SK-N-SH treated with all-trans-retinoic acid at 6 μM for 48 hours (cell line): ENCODE results near the gene MCUR1.

Experiments used
- ATAC-seq: fragments of 200-7000 bp; cut with Tn5 transposase; 3 replicates; pipeline ENCODE4 v1.9.1; 2020; ENCODE audit warnings: mild to moderate bottlenecking, moderate library complexity
- ARNTL ChIP-seq: fragments of 450-650 bp; formaldehyde crosslinking; IDR thresholded peaks from 2 replicates; pipeline ENCODE4 v1.5.0; 2020; ENCODE audit warnings: low read depth, mild to moderate bottlenecking, moderate library complexity, borderline replicate concordance
- BACH2 ChIP-seq: fragments of 250-450 bp; sonication (Bioruptor Pico); IDR thresholded peaks from 2 replicates; pipeline ENCODE4 v1.9.0; 2021; ENCODE audit warnings: mild to moderate bottlenecking, borderline replicate concordance
- CSDC2 ChIP-seq: fragments of 250-450 bp; sonication (Bioruptor Pico); IDR thresholded peaks from 2 replicates; pipeline ENCODE4 v1.5.0; 2020; ENCODE audit warnings: mild to moderate bottlenecking, moderate library complexity
- OSR1 ChIP-seq: fragments of 250-450 bp; sonication (Bioruptor Pico); IDR thresholded peaks from 2 replicates; pipeline ENCODE4 v1.8.0; 2022; ENCODE audit warnings: moderate library complexity, mild to moderate bottlenecking, inconsistent platforms
- POU6F1 ChIP-seq: fragments of 250-450 bp; sonication (Bioruptor Pico); IDR thresholded peaks from 2 replicates; pipeline ENCODE4 v1.8.0; 2021; ENCODE audit warnings: low read depth, mild to moderate bottlenecking, moderate library complexity, borderline replicate concordance
- SNAI2 ChIP-seq: fragments of 250-450 bp; sonication (Bioruptor Pico); IDR thresholded peaks from 2 replicates; pipeline ENCODE4 v1.5.0; 2020; ENCODE audit warnings: mild to moderate bottlenecking, moderate library complexity
- TCF4 ChIP-seq: fragments of 250-450 bp; sonication (Bioruptor Pico); IDR thresholded peaks from 2 replicates; pipeline ENCODE4 v1.8.0; 2021; ENCODE audit warnings: mild to moderate bottlenecking, moderate library complexity, borderline replicate concordance
- TOX ChIP-seq: fragments of 250-450 bp; sonication (Bioruptor Pico); IDR thresholded peaks from 2 replicates; pipeline ENCODE4 v1.8.0; 2021; ENCODE audit warnings: mild to moderate bottlenecking, moderate library complexity, borderline replicate concordance
- ZFP3 ChIP-seq: fragments of 250-450 bp; sonication (Bioruptor Pico); IDR thresholded peaks from 2 replicates; pipeline ENCODE4 v1.5.0; 2020; ENCODE audit warnings: mild to moderate bottlenecking, moderate library complexity
- ZFP30 ChIP-seq: fragments of 450-650 bp; formaldehyde crosslinking; IDR thresholded peaks from 2 replicates; pipeline ENCODE4 v1.5.0; 2022; ENCODE audit warnings: mild to moderate bottlenecking, moderate library complexity
- ZNF565 ChIP-seq: fragments of 450-650 bp; formaldehyde crosslinking; conservative IDR thresholded peaks from 2 replicates; pipeline ENCODE4 v1.5.0; 2020; ENCODE audit warnings: low read depth, mild to moderate bottlenecking, moderate library complexity
- ZNF70 ChIP-seq: fragments of 450-650 bp; formaldehyde crosslinking; IDR thresholded peaks from 2 replicates; pipeline ENCODE4 v1.5.0; 2020; ENCODE audit warnings: mild to moderate bottlenecking, moderate library complexity
- TF ChIP-seq, protein P1 (sequence below): fragments of 250-450 bp; sonication (Bioruptor Pico); IDR thresholded peaks from 2 replicates; pipeline ENCODE4 v1.5.0; 2020; ENCODE audit warnings: mild to moderate bottlenecking, moderate library complexity
- TF ChIP-seq, protein P2 (sequence below): fragments of 250-450 bp; sonication (Bioruptor Pico); IDR thresholded peaks from 2 replicates; pipeline ENCODE4 v1.5.1; 2021; ENCODE audit warnings: mild to moderate bottlenecking, moderate library complexity
- TF ChIP-seq, protein P3 (sequence below): fragments of 250-450 bp; sonication (Bioruptor Pico); IDR thresholded peaks from 2 replicates; pipeline ENCODE4 v1.8.0; 2020; ENCODE audit warnings: mild to moderate bottlenecking, moderate library complexity, borderline replicate concordance

Gene MCUR1

DNA sequence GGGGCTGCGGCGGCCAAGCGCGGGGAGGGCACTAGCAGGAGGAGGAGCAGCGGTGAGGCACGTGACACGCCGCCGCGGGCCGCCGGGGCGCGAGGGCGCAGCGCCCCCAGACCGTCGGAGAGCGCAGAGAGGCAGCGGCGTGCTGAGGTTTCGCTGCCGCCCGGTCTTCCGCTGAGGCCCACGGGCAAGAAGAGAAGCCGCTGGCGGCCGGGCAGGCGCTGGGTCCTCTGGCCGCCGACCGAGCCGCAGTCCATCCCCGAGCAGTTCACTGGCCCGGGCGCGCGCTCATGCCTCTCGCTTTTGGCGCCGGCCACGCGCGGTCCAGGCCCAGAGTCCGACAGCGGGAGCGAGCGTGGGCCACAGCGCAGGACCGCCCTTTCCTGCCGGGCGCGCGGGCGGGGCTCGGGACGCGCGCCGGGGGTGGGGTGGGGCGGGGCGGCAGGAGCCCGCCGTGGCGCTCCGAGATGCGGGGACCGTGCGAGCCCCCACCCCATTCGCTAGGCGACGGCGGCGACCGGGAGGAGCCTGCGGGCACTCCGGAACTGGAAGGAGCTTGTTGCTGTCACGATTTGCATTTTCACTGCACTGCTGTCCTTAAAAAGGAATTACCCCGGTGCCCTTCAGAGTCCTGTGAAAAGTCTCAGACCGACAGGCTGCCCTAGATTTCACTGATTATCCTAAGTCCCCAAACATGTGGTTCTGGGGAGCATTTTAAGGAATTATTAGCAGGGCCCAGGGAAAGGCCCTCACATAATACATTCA, at the start of gene MCUR1:
Gene MCUR1 (minus strand): TSS at position 382 of the 762 bp plus-strand sequence. CDS start 128 bp downstream, at position 254.
- TF ChIP-seq, protein P1, sequence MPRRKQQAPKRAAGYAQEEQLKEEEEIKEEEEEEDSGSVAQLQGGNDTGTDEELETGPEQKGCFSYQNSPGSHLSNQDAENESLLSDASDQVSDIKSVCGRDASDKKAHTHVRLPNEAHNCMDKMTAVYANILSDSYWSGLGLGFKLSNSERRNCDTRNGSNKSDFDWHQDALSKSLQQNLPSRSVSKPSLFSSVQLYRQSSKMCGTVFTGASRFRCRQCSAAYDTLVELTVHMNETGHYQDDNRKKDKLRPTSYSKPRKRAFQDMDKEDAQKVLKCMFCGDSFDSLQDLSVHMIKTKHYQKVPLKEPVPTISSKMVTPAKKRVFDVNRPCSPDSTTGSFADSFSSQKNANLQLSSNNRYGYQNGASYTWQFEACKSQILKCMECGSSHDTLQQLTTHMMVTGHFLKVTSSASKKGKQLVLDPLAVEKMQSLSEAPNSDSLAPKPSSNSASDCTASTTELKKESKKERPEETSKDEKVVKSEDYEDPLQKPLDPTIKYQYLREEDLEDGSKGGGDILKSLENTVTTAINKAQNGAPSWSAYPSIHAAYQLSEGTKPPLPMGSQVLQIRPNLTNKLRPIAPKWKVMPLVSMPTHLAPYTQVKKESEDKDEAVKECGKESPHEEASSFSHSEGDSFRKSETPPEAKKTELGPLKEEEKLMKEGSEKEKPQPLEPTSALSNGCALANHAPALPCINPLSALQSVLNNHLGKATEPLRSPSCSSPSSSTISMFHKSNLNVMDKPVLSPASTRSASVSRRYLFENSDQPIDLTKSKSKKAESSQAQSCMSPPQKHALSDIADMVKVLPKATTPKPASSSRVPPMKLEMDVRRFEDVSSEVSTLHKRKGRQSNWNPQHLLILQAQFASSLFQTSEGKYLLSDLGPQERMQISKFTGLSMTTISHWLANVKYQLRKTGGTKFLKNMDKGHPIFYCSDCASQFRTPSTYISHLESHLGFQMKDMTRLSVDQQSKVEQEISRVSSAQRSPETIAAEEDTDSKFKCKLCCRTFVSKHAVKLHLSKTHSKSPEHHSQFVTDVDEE (CRISPR knock-in tag): peak; percentile 12; the same call in 1 of the 2 replicates
- no peak for TF ChIP-seq ZFP30 (CRISPR knock-in tag)
- no peak for TF ChIP-seq ZNF70 (CRISPR knock-in tag)
- peak; percentile 90 for ATAC-seq

DNA sequence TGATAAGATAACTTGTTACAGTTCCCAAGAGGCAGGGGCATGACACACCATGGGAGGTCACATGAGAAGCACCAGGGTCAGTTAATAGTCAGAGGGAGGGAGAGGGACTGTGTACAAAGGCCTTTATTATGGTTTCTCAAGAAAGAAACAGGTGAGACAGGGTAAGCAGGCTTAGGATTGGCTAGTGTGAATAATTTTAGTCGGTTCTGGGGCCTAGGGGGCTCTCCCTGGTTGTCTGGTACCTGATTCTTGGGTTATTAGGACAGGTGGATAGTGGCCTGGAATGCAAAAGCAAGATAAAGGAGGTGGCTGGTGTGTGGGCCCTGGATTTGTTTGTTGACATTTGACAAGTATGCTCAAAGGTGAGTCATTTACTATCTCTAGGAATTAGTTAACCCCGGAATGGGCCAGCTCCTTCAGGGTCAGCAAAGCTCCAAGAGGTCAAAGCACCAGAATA, 49.4 kb upstream of the MCUR1 start:
- TF ChIP-seq, protein P2, sequence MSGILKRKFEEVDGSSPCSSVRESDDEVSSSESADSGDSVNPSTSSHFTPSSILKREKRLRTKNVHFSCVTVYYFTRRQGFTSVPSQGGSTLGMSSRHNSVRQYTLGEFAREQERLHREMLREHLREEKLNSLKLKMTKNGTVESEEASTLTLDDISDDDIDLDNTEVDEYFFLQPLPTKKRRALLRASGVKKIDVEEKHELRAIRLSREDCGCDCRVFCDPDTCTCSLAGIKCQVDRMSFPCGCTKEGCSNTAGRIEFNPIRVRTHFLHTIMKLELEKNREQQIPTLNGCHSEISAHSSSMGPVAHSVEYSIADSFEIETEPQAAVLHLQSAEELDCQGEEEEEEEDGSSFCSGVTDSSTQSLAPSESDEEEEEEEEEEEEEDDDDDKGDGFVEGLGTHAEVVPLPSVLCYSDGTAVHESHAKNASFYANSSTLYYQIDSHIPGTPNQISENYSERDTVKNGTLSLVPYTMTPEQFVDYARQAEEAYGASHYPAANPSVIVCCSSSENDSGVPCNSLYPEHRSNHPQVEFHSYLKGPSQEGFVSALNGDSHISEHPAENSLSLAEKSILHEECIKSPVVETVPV (CRISPR knock-in tag): no peak
- TF ChIP-seq ARNTL (CRISPR knock-in tag): no peak
- TF ChIP-seq ZNF565: no peak
- TF ChIP-seq ZFP3 (CRISPR knock-in tag): no peak
- no peak for TF ChIP-seq SNAI2 (CRISPR knock-in tag)
- no peak for TF ChIP-seq POU6F1
- no peak for TF ChIP-seq OSR1
- TF ChIP-seq TCF4 (CRISPR knock-in tag): no peak
- TF ChIP-seq BACH2: no peak

GRCh38 chr6:13860556-13861185, 46.3 kb upstream of the MCUR1 start:
- peak; percentile 82 for ATAC-seq

More for the DNA sequence above, 49.4 kb upstream of the MCUR1 start:
- no peak for ATAC-seq

DNA sequence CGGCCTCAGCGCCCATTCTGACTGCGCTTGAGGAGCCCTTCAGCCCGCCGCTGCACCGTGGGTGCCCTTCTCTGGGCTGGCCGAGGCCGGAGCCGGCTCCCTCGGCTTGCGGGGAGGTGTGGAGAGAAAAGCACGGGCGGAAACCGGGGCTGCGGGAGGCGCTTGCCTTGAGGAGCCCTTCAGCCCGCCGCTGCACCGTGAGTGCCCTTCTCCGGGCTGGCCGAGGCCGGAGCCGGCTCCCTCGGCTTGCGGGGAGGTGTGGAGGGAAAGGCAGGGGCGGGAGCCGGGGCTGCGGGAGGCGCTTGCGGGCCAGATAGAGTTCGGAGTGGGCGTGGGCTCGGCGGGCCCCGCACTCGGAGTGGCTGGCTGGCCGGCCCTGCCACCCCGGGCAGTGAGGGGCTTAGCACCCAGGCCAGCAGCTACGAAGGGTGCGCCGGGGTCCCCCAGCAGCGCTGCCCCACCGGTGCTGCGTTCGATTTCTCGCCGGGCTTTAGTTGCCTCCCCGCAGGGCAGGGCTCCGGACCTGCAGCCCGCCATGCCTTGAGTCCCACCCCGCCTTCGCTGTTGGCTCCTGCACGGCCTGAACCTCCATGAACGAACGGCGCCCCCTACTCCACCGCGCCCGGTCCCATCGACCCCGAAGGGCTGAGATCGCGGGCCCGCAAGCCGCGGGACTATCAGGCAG, 45.7 kb upstream of the MCUR1 start:
- ATAC-seq: peak; percentile 84
- TF ChIP-seq ZNF70 (CRISPR knock-in tag) (no peak), CSDC2 (CRISPR knock-in tag) (no peak), TOX (CRISPR knock-in tag) (no peak)
- TF ChIP-seq, protein P1 (CRISPR knock-in tag): no peak
- TF ChIP-seq, protein P3, sequence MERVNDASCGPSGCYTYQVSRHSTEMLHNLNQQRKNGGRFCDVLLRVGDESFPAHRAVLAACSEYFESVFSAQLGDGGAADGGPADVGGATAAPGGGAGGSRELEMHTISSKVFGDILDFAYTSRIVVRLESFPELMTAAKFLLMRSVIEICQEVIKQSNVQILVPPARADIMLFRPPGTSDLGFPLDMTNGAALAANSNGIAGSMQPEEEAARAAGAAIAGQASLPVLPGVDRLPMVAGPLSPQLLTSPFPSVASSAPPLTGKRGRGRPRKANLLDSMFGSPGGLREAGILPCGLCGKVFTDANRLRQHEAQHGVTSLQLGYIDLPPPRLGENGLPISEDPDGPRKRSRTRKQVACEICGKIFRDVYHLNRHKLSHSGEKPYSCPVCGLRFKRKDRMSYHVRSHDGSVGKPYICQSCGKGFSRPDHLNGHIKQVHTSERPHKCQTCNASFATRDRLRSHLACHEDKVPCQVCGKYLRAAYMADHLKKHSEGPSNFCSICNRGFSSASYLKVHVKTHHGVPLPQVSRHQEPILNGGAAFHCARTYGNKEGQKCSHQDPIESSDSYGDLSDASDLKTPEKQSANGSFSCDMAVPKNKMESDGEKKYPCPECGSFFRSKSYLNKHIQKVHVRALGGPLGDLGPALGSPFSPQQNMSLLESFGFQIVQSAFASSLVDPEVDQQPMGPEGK (CRISPR knock-in tag): no peak
- TF ChIP-seq, all 23 proteins: peak for 0
